ENCODE data around the gene RAPGEF3.

RAPGEF3 gene

GRCh38 chr12:47783024-47783755, 24.5 kb upstream of the RAPGEF3 start:
- Histone ChIP-seq H3K4me1 (ENCODE audit: control insufficient read depth in 1 of 2, insufficient read depth in 2 of 2, low read length in 2 of 2) (peaks cover 0 to under 1% of the 10 kb centered on the region in 2 experiments), H3K9me3 (ENCODE audit: insufficient read depth, low read depth, low read length) (no peaks in the 10 kb centered on the region), H2BK5ac (ENCODE audit: low read depth, low read length, poor library complexity) (no peak overlapping the region), H2BK12ac (ENCODE audit: low read length) (no peak overlapping the region), H3K4me2 (ENCODE audit: low read length) (no peak overlapping the region), H4K91ac (ENCODE audit: low read depth, low read length) (no peak overlapping the region), H4K12ac (ENCODE audit: low read depth, low read length) (no peak overlapping the region), H3K27me3 (ENCODE audit: insufficient read depth, low read length) (no peaks in the 10 kb centered on the region), H3K79me2 (ENCODE audit: control insufficient read depth, insufficient read depth, low read length, poor library complexity) (no peaks in the 10 kb centered on the region), H2AK5ac (ENCODE audit: low read length) (no peak overlapping the region), H3K23ac (ENCODE audit: low read length) (no peak overlapping the region), H3K4me3 (ENCODE audit: low read depth, low read length) (no peak overlapping the region), H3K14ac (ENCODE audit: low read length) (no peak overlapping the region), H4K8ac (ENCODE audit: low read depth, low read length) (no peak overlapping the region), H3K9ac (ENCODE audit: low read length) (no peak overlapping the region), H3K18ac (ENCODE audit: low read length) (no peak overlapping the region), H2BK120ac (ENCODE audit: insufficient read depth, low read length, poor library complexity) (no peak overlapping the region), H3K36me3 (ENCODE audit: control insufficient read depth in 1 of 2, insufficient read depth in 2 of 2, low read length in 2 of 2) (peaks cover 61 to 67% of the 10 kb centered on the region in 2 experiments), H2AFZ (ENCODE audit: insufficient read depth, low read length, poor library complexity) (no peak overlapping the region), H3K4ac (ENCODE audit: low read depth, low read length) (no peak overlapping the region), H3K79me1 (ENCODE audit: low read length) (no peaks in the 10 kb centered on the region), H3K27ac (ENCODE audit: low read depth, low read length) (no peak overlapping the region)
- no CpG with 5 or more reads among the region's 17 CpGs for WGBS (ENCODE audit: extremely low coverage, insufficient coverage, insufficient read length)
- no peak for DNase-seq

- H3K4me2 ChIP-seq (ENCODE audit: low read length) = no peak overlapping the region
- H2BK12ac ChIP-seq (ENCODE audit: low read length) = no peak overlapping the region
- no CpG with 5 or more reads among the region's 8 CpGs for WGBS (ENCODE audit: extremely low coverage, insufficient coverage, insufficient read length)
- no peak overlapping the region for H3K27ac ChIP-seq (ENCODE audit: low read depth, low read length)
- H3K23ac ChIP-seq (ENCODE audit: low read length) = no peak overlapping the region
- no peak overlapping the region for H3K4me3 ChIP-seq (ENCODE audit: low read depth, low read length)
- H3K14ac ChIP-seq (ENCODE audit: low read length) = no peak overlapping the region
- H3K27me3 ChIP-seq (ENCODE audit: insufficient read depth, low read length) = no peaks in the 10 kb centered on the region
- no peak overlapping the region for H3K9ac ChIP-seq (ENCODE audit: low read length)
- no peak for DNase-seq
- H2BK120ac ChIP-seq (ENCODE audit: insufficient read depth, low read length, poor library complexity) = no peak overlapping the region
- no peak overlapping the region for H4K91ac ChIP-seq (ENCODE audit: low read depth, low read length)
- H2AFZ ChIP-seq (ENCODE audit: insufficient read depth, low read length, poor library complexity) = no peak overlapping the region
- no peaks in the 10 kb centered on the region for H3K9me3 ChIP-seq (ENCODE audit: insufficient read depth, low read depth, low read length)
- no peaks in the 10 kb centered on the region for H3K79me2 ChIP-seq (ENCODE audit: control insufficient read depth, insufficient read depth, low read length, poor library complexity)
- no peak overlapping the region for H4K12ac ChIP-seq (ENCODE audit: low read depth, low read length)
- no peak overlapping the region for H3K18ac ChIP-seq (ENCODE audit: low read length)
- no peak overlapping the region for H4K8ac ChIP-seq (ENCODE audit: low read depth, low read length)
- H2BK5ac ChIP-seq (ENCODE audit: low read depth, low read length, poor library complexity) = no peak overlapping the region
- H3K4ac ChIP-seq (ENCODE audit: low read depth, low read length) = no peak overlapping the region
- H3K4me1 ChIP-seq (ENCODE audit: control insufficient read depth in 1 of 2, insufficient read depth in 2 of 2, low read length in 2 of 2) = peaks cover 2 to 7% of the 10 kb centered on the region in 2 experiments
- H3K79me1 ChIP-seq (ENCODE audit: low read length) = no peaks in the 10 kb centered on the region
- H3K36me3 ChIP-seq (ENCODE audit: control insufficient read depth in 1 of 2, insufficient read depth in 2 of 2, low read length in 2 of 2) = peaks cover 53 to 58% of the 10 kb centered on the region in 2 experiments
- no peak overlapping the region for H2AK5ac ChIP-seq (ENCODE audit: low read length)
Observed at GRCh38 chr12:47782372-47782770, 23.7 kb upstream of the RAPGEF3 start.

- WGBS (ENCODE audit: extremely low coverage, insufficient coverage, insufficient read length) = no CpG with 5 or more reads among the region's 13 CpGs
- H4K12ac ChIP-seq (ENCODE audit: low read depth, low read length) = no peak overlapping the region
- H3K4ac ChIP-seq (ENCODE audit: low read depth, low read length) = no peak overlapping the region
- no peaks in the 10 kb centered on the region for H3K79me2 ChIP-seq (ENCODE audit: control insufficient read depth, insufficient read depth, low read length, poor library complexity)
- no peak for DNase-seq
- H2BK5ac ChIP-seq (ENCODE audit: low read depth, low read length, poor library complexity) = no peak overlapping the region
- H2AK5ac ChIP-seq (ENCODE audit: low read length) = no peak overlapping the region
- no peaks in the 10 kb centered on the region for H3K9me3 ChIP-seq (ENCODE audit: insufficient read depth, low read depth, low read length)
- no peak overlapping the region for H4K91ac ChIP-seq (ENCODE audit: low read depth, low read length)
- no peak overlapping the region for H2AFZ ChIP-seq (ENCODE audit: insufficient read depth, low read length, poor library complexity)
- no peak overlapping the region for H3K27ac ChIP-seq (ENCODE audit: low read depth, low read length)
- no peak overlapping the region for H3K4me2 ChIP-seq (ENCODE audit: low read length)
- peaks cover 2 to 10% of the 10 kb centered on the region in 2 experiments for H3K4me1 ChIP-seq (ENCODE audit: control insufficient read depth in 1 of 2, insufficient read depth in 2 of 2, low read length in 2 of 2)
- H4K8ac ChIP-seq (ENCODE audit: low read depth, low read length) = no peak overlapping the region
- H3K4me3 ChIP-seq (ENCODE audit: low read depth, low read length) = no peak overlapping the region
- no peak overlapping the region for H2BK12ac ChIP-seq (ENCODE audit: low read length)
- H3K23ac ChIP-seq (ENCODE audit: low read length) = no peak overlapping the region
- H3K36me3 ChIP-seq (ENCODE audit: control insufficient read depth in 1 of 2, insufficient read depth in 2 of 2, low read length in 2 of 2) = peaks cover 47 to 52% of the 10 kb centered on the region in 2 experiments
- H2BK120ac ChIP-seq (ENCODE audit: insufficient read depth, low read length, poor library complexity) = no peak overlapping the region
- peaks cover 2% of the 10 kb centered on the region for H3K79me1 ChIP-seq (ENCODE audit: low read length)
- H3K14ac ChIP-seq (ENCODE audit: low read length) = no peak overlapping the region
- no peak overlapping the region for H3K9ac ChIP-seq (ENCODE audit: low read length)
- no peaks in the 10 kb centered on the region for H3K27me3 ChIP-seq (ENCODE audit: insufficient read depth, low read length)
- no peak overlapping the region for H3K18ac ChIP-seq (ENCODE audit: low read length)
Observed at GRCh38 chr12:47781479-47782371, 23.0 kb upstream of the RAPGEF3 start.

- DNase-seq = no peak
- WGBS (ENCODE audit: extremely low coverage, insufficient coverage, insufficient read length) = no CpG with 5 or more reads among the region's 11 CpGs
- no peak overlapping the region for H3K4me2 ChIP-seq (ENCODE audit: low read length)
Observed at GRCh38 chr12:47779943-47780504, 21.3 kb upstream of the RAPGEF3 start.

More at GRCh38 chr12:47779943-47780504, 21.3 kb upstream of the RAPGEF3 start:
- Histone ChIP-seq H3K23ac (ENCODE audit: low read length) (no peak overlapping the region), H3K36me3 (ENCODE audit: control insufficient read depth in 1 of 2, insufficient read depth in 2 of 2, low read length in 2 of 2) (peaks cover 30 to 35% of the 10 kb centered on the region in 2 experiments), H2BK12ac (ENCODE audit: low read length) (no peak overlapping the region), H2AFZ (ENCODE audit: insufficient read depth, low read length, poor library complexity) (no peak overlapping the region), H3K14ac (ENCODE audit: low read length) (no peak overlapping the region), H3K18ac (ENCODE audit: low read length) (no peak overlapping the region), H3K4ac (ENCODE audit: low read depth, low read length) (no peak overlapping the region), H4K8ac (ENCODE audit: low read depth, low read length) (no peak overlapping the region), H3K9me3 (ENCODE audit: insufficient read depth, low read depth, low read length) (no peaks in the 10 kb centered on the region), H3K27ac (ENCODE audit: low read depth, low read length) (no peak overlapping the region), H4K12ac (ENCODE audit: low read depth, low read length) (no peak overlapping the region), H2BK5ac (ENCODE audit: low read depth, low read length, poor library complexity) (no peak overlapping the region), H3K79me2 (ENCODE audit: control insufficient read depth, insufficient read depth, low read length, poor library complexity) (no peaks in the 10 kb centered on the region), H2BK120ac (ENCODE audit: insufficient read depth, low read length, poor library complexity) (no peak overlapping the region), H3K9ac (ENCODE audit: low read length) (no peak overlapping the region), H4K91ac (ENCODE audit: low read depth, low read length) (no peak overlapping the region), H3K4me1 (ENCODE audit: control insufficient read depth in 1 of 2, insufficient read depth in 2 of 2, low read length in 2 of 2) (peaks cover 2 to 16% of the 10 kb centered on the region in 2 experiments), H2AK5ac (ENCODE audit: low read length) (no peak overlapping the region), H3K4me3 (ENCODE audit: low read depth, low read length) (no peak overlapping the region), H3K79me1 (ENCODE audit: low read length) (peaks cover 9% of the 10 kb centered on the region), H3K27me3 (ENCODE audit: insufficient read depth, low read length) (no peaks in the 10 kb centered on the region)

Measured in trophoblast cell (in vitro differentiated cells and primary cell).